PC-3 (cell line): ENCODE measurements around the gene SMYD3. TPM values are rescaled to one million over a fixed set of nuclear protein-coding genes. Genes with fewer than 3 reads are reported as not detected.

Experiments used
- ATAC-seq: fragments of 200-7000 bp; cut with Tn5 transposase; 2 replicates; pipeline ENCODE4 v1.9.1; 2020; ENCODE audit warnings: mild to moderate bottlenecking, moderate library complexity
- BruUV-seq: library from RNA; stranded (reverse); fragments of 400-500 nt; replicated peaks from 2 replicates; lab custom pipeline; 2021; lab: Mats Ljungman, UMichigan
- CTCF ChIA-PET: fragments of 300-600 bp; sonication (Branson Sonifier 250); formaldehyde crosslinking; loops from one replicate; lab custom pipeline; 2022; ENCODE audit warnings: antibody characterized with exemption; lab: Charles Lee
- POLR2A ChIA-PET: fragments of 300-600 bp; sonication (Branson Sonifier 250); formaldehyde crosslinking; loops from one replicate; lab custom pipeline; 2022; ENCODE audit warnings: antibody characterized with exemption; ENCODE audit not compliant: unreplicated experiment; lab: Charles Lee
- DNase-seq: peaks from one replicate; pipeline ENCODE4 v3.0.0-alpha.2; 2015
- H2AFZ ChIP-seq: fragments of 300-600 bp; sonication (generic); 2 replicates; pipeline ENCODE4 v1.6.0; 2016; ENCODE audit warnings: antibody characterized with exemption, low read length
- H3F3A ChIP-seq: fragments of 300-600 bp; sonication (generic); one replicate; pipeline ENCODE4 v1.6.0; 2017; ENCODE audit warnings: antibody characterized with exemption, low read length, control low read depth, mild to moderate bottlenecking; ENCODE audit not compliant: unreplicated experiment
- H3K27ac ChIP-seq: fragments of 300-600 bp; sonication (generic); 2 replicates; pipeline ENCODE4 v1.5.1; 2016; ENCODE audit warnings: mild to moderate bottlenecking, low read length
- H3K27me3 ChIP-seq: fragments of 300-600 bp; sonication (generic); 2 replicates; pipeline ENCODE4 v1.6.1; 2016; ENCODE audit warnings: low read length, mixed read lengths
- H3K36me3 ChIP-seq: fragments of 300-600 bp; sonication (generic); 2 replicates; pipeline ENCODE4 v1.6.1; 2016; ENCODE audit warnings: low read depth, mixed run types, low read length, mixed read lengths
- H3K4me1 ChIP-seq: fragments of 300-600 bp; sonication (generic); 2 replicates; pipeline ENCODE4 v1.5.1; 2016; ENCODE audit warnings: low read length; ENCODE audit not compliant: insufficient read depth
- H3K4me2 ChIP-seq: fragments of 300-600 bp; sonication (generic); 2 replicates; pipeline ENCODE4 v1.6.0; 2016; ENCODE audit warnings: low read length
- H3K4me3 ChIP-seq: fragments of 300-600 bp; sonication (generic); 2 replicates; pipeline ENCODE4 v1.5.1; 2016; ENCODE audit warnings: mild to moderate bottlenecking, low read length, mixed read lengths
- H3K79me2 ChIP-seq: fragments of 300-600 bp; sonication (generic); 2 replicates; pipeline ENCODE4 v1.6.1; 2017; ENCODE audit warnings: low read length, mixed read lengths
- H3K9ac ChIP-seq: fragments of 300-600 bp; sonication (generic); 2 replicates; pipeline ENCODE4 v1.6.0; 2016; ENCODE audit warnings: mild to moderate bottlenecking, low read length
- H3K9me2 ChIP-seq: fragments of 300-600 bp; sonication (generic); replicated peaks from 2 replicates; pipeline ENCODE4 v1.6.1; 2016; ENCODE audit warnings: mixed run types, low read length, mixed read lengths
- H3K9me3 ChIP-seq: fragments of 300-600 bp; sonication (generic); 2 replicates; pipeline ENCODE4 v1.6.1; 2016; ENCODE audit warnings: low read length, mixed read lengths
- H4K20me1 ChIP-seq: fragments of 300-600 bp; sonication (generic); 2 replicates; pipeline ENCODE4 v1.6.1; 2016; ENCODE audit warnings: low read length, mixed read lengths
- CTCF ChIP-seq: fragments of 300-600 bp; sonication (generic); conservative IDR thresholded peaks from 2 replicates; pipeline ENCODE4 v1.5.1; 2017; ENCODE audit warnings: antibody characterized with exemption, low read depth, mild to moderate bottlenecking, low read length
- EZH2 ChIP-seq: fragments of 300-600 bp; sonication (generic); IDR thresholded peaks from one replicate; pipeline ENCODE4 v1.6.1; 2017; ENCODE audit warnings: antibody characterized with exemption, mild to moderate bottlenecking, low read length; ENCODE audit not compliant: unreplicated experiment
- EZH2phosphoT487 ChIP-seq: fragments of 300-600 bp; sonication (generic); IDR thresholded peaks from 2 replicates; pipeline ENCODE4 v1.6.1; 2018; ENCODE audit warnings: mild to moderate bottlenecking, antibody characterized with exemption, low read length, borderline replicate concordance
- intact Hi-C: fragments of 100-400 bp; cut with micrococcal nuclease; formaldehyde crosslinking; loops from 2 replicates; pipeline ENCODE4 v1.9.0; 2023
- total RNA-seq: library from RNA; depleted of rRNA; stranded (reverse); fragments of >200 nt; gene quantifications from 2 replicates; pipeline ENCODE4 v1.2.3, GENCODE V29; 2014

SMYD3 gene
- total RNA-seq, 1 experiment from 2014 or later, result 33.0 TPM

DNA sequence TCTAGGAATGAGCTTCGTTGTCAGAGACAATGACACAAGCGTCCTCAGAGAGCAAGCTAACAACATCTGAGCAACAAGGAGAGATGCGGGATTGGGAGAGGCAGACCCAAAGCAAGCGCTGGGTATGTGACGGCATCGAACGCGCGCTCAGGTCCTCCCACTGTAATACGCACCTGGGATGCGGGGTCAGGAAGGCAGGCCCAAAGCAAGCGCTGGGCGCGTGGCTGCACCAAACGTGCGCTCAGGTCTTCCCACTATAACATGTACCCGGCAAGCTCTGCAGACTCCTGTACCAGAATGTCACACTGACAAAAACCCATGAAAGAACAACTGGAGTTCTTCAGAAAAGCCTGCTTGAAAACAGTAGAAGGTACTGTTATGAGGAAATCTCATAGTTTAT, 653.8 kb downstream of the SMYD3 start:
- ATAC-seq, result no peak
- H3F3A ChIP-seq, result no peaks in the 10 kb centered on the region
- no peaks in the 10 kb centered on the region for H3K79me2 ChIP-seq
- H3K9ac ChIP-seq, result no peak overlapping the region
- intact Hi-C loops, result no loop called here
- no peak overlapping the region for H3K27ac ChIP-seq
- H3K36me3 ChIP-seq, result no peaks in the 10 kb centered on the region; the same call in 1 of the 2 replicates
- no peaks in the 10 kb centered on the region for H4K20me1 ChIP-seq
- H3K4me3 ChIP-seq, result no peak overlapping the region
- H3K27me3 ChIP-seq, result no peaks in the 10 kb centered on the region
- BruUV-seq, result no TSS peak
- no peak for DNase-seq
- H3K4me2 ChIP-seq, result no peak overlapping the region
- H3K9me2 ChIP-seq, result no peaks in the 10 kb centered on the region
- peaks cover 17% of the 10 kb centered on the region for H3K4me1 ChIP-seq
- no peak overlapping the region for H2AFZ ChIP-seq
- TF ChIP-seq EZH2phosphoT487, result no peak
- TF ChIP-seq EZH2, result no peak
- TF ChIP-seq CTCF, result no peak
- ChIA-PET POLR2A (no interaction called here), CTCF (no interaction called here)
- H3K9me3 ChIP-seq, result no peaks in the 10 kb centered on the region

GRCh38 chr1:245843101-245843500, 664.0 kb downstream of the SMYD3 start:
- no peak for DNase-seq
- Histone ChIP-seq H3K79me2 (no peaks in the 10 kb centered on the region), H3K4me3 (no peak overlapping the region), H2AFZ (no peak overlapping the region), H3K4me1 (peaks cover 1% of the 10 kb centered on the region), H3K27me3 (no peaks in the 10 kb centered on the region), H3K9me3 (no peaks in the 10 kb centered on the region), H3K27ac (no peak overlapping the region), H3K4me2 (no peak overlapping the region), H3F3A (no peaks in the 10 kb centered on the region), H3K9me2 (no peaks in the 10 kb centered on the region), H3K36me3 (no peaks in the 10 kb centered on the region), H3K9ac (no peak overlapping the region), H4K20me1 (no peaks in the 10 kb centered on the region)
- CTCF ChIA-PET, result no interaction called here
- POLR2A ChIA-PET, result no interaction called here
- intact Hi-C loops, result no loop called here
- ATAC-seq, result no peak
- no peak for TF ChIP-seq CTCF
- TF ChIP-seq EZH2phosphoT487, result no peak
- TF ChIP-seq EZH2, result no peak
- BruUV-seq, result no TSS peak

DNA sequence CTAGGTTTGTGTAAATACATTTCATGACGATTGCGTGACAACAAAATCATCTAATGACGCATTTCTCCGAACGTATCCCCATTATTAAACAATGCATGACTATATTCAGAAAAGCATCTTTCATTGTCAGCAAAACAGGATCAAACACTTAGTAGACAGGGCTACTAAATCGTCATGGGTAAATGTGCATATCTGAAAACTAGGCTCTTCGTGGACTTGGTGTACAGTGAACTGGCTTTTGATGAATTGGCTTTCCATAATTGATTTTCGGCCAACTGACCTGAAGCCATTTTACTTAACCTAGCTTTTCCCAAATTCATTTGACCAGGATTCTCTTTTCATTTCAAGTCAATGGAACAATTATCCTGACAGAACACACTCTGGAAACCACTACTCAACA, 665.0 kb downstream of the SMYD3 start:
- ChIA-PET POLR2A (no interaction called here), CTCF (no interaction called here)
- ATAC-seq (no peak), DNase-seq (no peak)
- H3K4me1 ChIP-seq, result peaks cover 9% of the 10 kb centered on the region
- no peak overlapping the region for H2AFZ ChIP-seq
- H3K36me3 ChIP-seq, result no peaks in the 10 kb centered on the region
- intact Hi-C loops, result no loop called here
- no peaks in the 10 kb centered on the region for H3K79me2 ChIP-seq
- H3K4me3 ChIP-seq, result no peak overlapping the region
- no TSS peak for BruUV-seq
- H3F3A ChIP-seq, result no peaks in the 10 kb centered on the region
- H3K9me2 ChIP-seq, result no peaks in the 10 kb centered on the region
- H3K4me2 ChIP-seq, result no peak overlapping the region
- TF ChIP-seq EZH2phosphoT487, result no peak
- no peak for TF ChIP-seq EZH2
- TF ChIP-seq CTCF, result no peak
- no peaks in the 10 kb centered on the region for H3K9me3 ChIP-seq
- no peak overlapping the region for H3K27ac ChIP-seq
- H3K27me3 ChIP-seq, result no peaks in the 10 kb centered on the region
- H3K9ac ChIP-seq, result no peak overlapping the region
- H4K20me1 ChIP-seq, result no peaks in the 10 kb centered on the region
